WTC11 (cell line): ENCODE results near the gene NCKAP5.

ENCODE experiments used
- CREB1 ChIP-seq: sonication (generic); formaldehyde crosslinking; IDR thresholded peaks from 2 replicates; pipeline ENCODE4 v1.8.0; 2023; ENCODE audit warnings: mild to moderate bottlenecking, missing genetic modification reagents
- JUN ChIP-seq: sonication (generic); formaldehyde crosslinking; IDR thresholded peaks from 2 replicates; pipeline ENCODE4 v1.8.0; 2023; ENCODE audit warnings: mild to moderate bottlenecking, missing genetic modification reagents
- USF2 ChIP-seq: sonication (generic); formaldehyde crosslinking; IDR thresholded peaks from 2 replicates; pipeline ENCODE4 v1.8.1; 2023; ENCODE audit warnings: mild to moderate bottlenecking, missing genetic modification reagents, moderate library complexity
- ZNF138 ChIP-seq: sonication (generic); formaldehyde crosslinking; conservative IDR thresholded peaks from 2 replicates; pipeline ENCODE4 v1.8.1; 2022; ENCODE audit warnings: mild to moderate bottlenecking, moderate library complexity, missing genetic modification reagents
- TF ChIP-seq, protein P1 (sequence below): fragments of 200-600 bp; IDR thresholded peaks from 2 replicates; pipeline ENCODE4 v1.8.0; 2022; ENCODE audit warnings: antibody characterized with exemption

DNA sequence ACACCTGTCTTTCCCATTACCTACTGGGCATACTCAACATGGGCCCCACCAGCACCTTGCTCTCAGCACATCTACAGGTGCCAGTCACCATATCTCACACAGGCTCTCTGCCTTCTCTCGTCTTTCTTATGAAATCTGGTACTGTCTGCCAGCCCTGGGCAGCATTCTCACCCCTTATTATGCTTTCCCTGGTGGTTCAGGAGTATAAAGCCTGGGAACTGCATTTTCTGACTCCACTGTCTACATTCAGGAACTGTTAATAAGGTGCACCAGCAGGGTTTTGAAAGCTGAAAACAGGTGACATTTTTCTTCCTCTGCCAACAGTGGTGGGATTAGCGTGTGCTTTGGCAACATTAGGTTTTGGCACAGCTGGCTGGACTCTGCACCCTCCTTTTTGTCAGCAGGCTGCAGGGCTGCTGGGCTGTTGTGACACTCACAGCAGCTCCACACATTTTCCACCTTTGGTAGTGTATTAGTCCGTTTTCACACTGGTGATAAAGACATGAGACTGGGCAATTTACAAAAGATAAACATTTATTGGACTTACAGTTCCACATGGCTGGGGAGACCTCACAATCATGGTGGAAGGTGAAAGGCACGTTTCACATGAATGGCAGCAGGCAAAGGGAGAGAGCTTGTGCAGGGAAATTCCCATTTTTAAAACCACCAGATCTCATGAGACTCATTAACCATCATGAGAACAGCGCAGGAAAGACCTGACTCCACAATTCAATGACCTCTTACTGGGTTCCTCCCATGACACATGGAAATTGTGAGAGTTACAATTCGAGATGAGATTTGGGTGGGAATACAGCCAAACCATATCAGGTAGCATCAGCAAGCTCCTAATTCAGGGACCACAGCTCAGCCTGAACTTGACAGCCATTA is 555.2 kb downstream of the NCKAP5 start:
- TF ChIP-seq JUN (CRISPR knock-in tag), result no peak
- TF ChIP-seq, protein P1, sequence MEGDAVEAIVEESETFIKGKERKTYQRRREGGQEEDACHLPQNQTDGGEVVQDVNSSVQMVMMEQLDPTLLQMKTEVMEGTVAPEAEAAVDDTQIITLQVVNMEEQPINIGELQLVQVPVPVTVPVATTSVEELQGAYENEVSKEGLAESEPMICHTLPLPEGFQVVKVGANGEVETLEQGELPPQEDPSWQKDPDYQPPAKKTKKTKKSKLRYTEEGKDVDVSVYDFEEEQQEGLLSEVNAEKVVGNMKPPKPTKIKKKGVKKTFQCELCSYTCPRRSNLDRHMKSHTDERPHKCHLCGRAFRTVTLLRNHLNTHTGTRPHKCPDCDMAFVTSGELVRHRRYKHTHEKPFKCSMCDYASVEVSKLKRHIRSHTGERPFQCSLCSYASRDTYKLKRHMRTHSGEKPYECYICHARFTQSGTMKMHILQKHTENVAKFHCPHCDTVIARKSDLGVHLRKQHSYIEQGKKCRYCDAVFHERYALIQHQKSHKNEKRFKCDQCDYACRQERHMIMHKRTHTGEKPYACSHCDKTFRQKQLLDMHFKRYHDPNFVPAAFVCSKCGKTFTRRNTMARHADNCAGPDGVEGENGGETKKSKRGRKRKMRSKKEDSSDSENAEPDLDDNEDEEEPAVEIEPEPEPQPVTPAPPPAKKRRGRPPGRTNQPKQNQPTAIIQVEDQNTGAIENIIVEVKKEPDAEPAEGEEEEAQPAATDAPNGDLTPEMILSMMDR, result no peak
- TF ChIP-seq ZNF138 (CRISPR knock-in tag), result no peak
- no peak for TF ChIP-seq CREB1 (CRISPR knock-in tag)
- no peak for TF ChIP-seq USF2 (CRISPR knock-in tag)
